Neural progenitor cell (in vitro differentiated cells): ENCODE results near the gene DNER. TPM values are rescaled to one million over a fixed set of nuclear protein-coding genes. Genes with fewer than 3 reads are reported as not detected.
A peak's percentile ranks its signal among the peaks of the same experiment; 100 is the strongest.

Source experiments
- DNase-seq: peaks from one replicate; pipeline ENCODE4 v3.0.0-alpha.2; 2016; ENCODE audit warnings: low spot score
- H2AFZ ChIP-seq: fragments of 200-600 bp; sonication (generic); replicated peaks from 2 replicates; pipeline ENCODE4 v1.6.1; 2016; ENCODE audit warnings: antibody characterized with exemption
- H3F3A ChIP-seq: fragments of 200-600 bp; sonication (generic); 2 replicates; pipeline ENCODE4 v1.6.1; 2016; ENCODE audit warnings: antibody characterized with exemption, low read depth
- H3K27ac ChIP-seq: fragments of 200-600 bp; sonication (generic); 2 replicates; pipeline ENCODE4 v1.5.1; 2016; ENCODE audit warnings: mild to moderate bottlenecking
- H3K27me3 ChIP-seq: fragments of 200-600 bp; sonication (generic); 2 replicates; pipeline ENCODE4 v1.6.1; 2016; ENCODE audit warnings: mild to moderate bottlenecking, moderate library complexity
- H3K36me3 ChIP-seq: fragments of 200-600 bp; sonication (generic); 2 replicates; pipeline ENCODE4 v1.5.1; 2016
- H3K4me1 ChIP-seq: fragments of 200-600 bp; sonication (generic); 2 replicates; pipeline ENCODE4 v1.6.1; 2016; ENCODE audit warnings: mixed run types
- H3K4me2 ChIP-seq: fragments of 200-600 bp; sonication (generic); 2 replicates; pipeline ENCODE4 v1.6.1; 2016
- H3K4me3 ChIP-seq: fragments of 200-600 bp; sonication (generic); 2 replicates; pipeline ENCODE4 v1.5.1; 2016
- H3K79me2 ChIP-seq: fragments of 200-600 bp; sonication (generic); 2 replicates; pipeline ENCODE4 v1.6.1; 2016; ENCODE audit warnings: low read depth
- H3K9ac ChIP-seq: fragments of 200-600 bp; sonication (generic); 2 replicates; pipeline ENCODE4 v1.6.1; 2016
- H3K9me3 ChIP-seq: fragments of 200-600 bp; sonication (generic); 2 replicates; pipeline ENCODE4 v1.5.1; 2016; ENCODE audit warnings: low read depth
- H4K20me1 ChIP-seq: fragments of 200-600 bp; sonication (generic); 2 replicates; pipeline ENCODE4 v1.6.1; 2016; ENCODE audit warnings: low read depth
- H3K27ac Mint-ChIP-seq: 3 replicates; pipeline ENCODE4 v1.8.0; 2021; ENCODE audit warnings: mixed read lengths
- H3K27me3 Mint-ChIP-seq: 2 replicates; pipeline ENCODE4 v1.8.0; 2022; ENCODE audit warnings: low read depth, mild to moderate bottlenecking, inconsistent platforms, moderate library complexity, mixed read lengths; ENCODE audit not compliant: insufficient read depth
- H3K36me3 Mint-ChIP-seq: 3 replicates; pipeline ENCODE4 v1.8.0; 2021; ENCODE audit warnings: mixed read lengths
- H3K4me1 Mint-ChIP-seq: 3 replicates; pipeline ENCODE4 v1.8.0; 2021; ENCODE audit warnings: mixed read lengths
- H3K4me3 Mint-ChIP-seq: 3 replicates; pipeline ENCODE4 v1.8.0; 2021; ENCODE audit warnings: mild to moderate bottlenecking, moderate library complexity, mixed read lengths
- H3K9me3 Mint-ChIP-seq: 3 replicates; pipeline ENCODE4 v1.8.0; 2020; ENCODE audit warnings: mixed read lengths
- CTCF ChIP-seq: fragments of 200-600 bp; sonication (generic); IDR thresholded peaks from 2 replicates; pipeline ENCODE4 v1.5.1; 2017; ENCODE audit warnings: antibody characterized with exemption, mild to moderate bottlenecking
- EZH2 ChIP-seq: fragments of 200-600 bp; sonication (generic); IDR thresholded peaks from 2 replicates; pipeline ENCODE4 v1.6.1; 2017; ENCODE audit warnings: antibody characterized with exemption, mild to moderate bottlenecking, moderate library complexity
- EZH2phosphoT487 ChIP-seq: fragments of 200-600 bp; sonication (generic); IDR thresholded peaks from 2 replicates; pipeline ENCODE4 v1.6.1; 2017; ENCODE audit warnings: antibody characterized with exemption
- total RNA-seq: library from RNA; depleted of rRNA; stranded (reverse); fragments of >200 nt; gene quantifications from 2 replicates; pipeline ENCODE4 v1.2.3, GENCODE V29; 2015; ENCODE audit warnings: low replicate concordance

Gene DNER
- total RNA-seq, 1 donor from 2014 or later, result 0.97 TPM

GRCh38 chr2:229582151-229582550 lies 132.2 kb downstream of the DNER start:
- H3K79me2 ChIP-seq, result no peaks in the 10 kb centered on the region
- no peaks in the 10 kb centered on the region for H4K20me1 ChIP-seq
- no peak overlapping the region for H3K4me3 Mint-ChIP-seq
- H3K27ac ChIP-seq, result no peak overlapping the region
- H3K9me3 Mint-ChIP-seq, result no peaks in the 10 kb centered on the region
- no peak overlapping the region for H3K4me3 ChIP-seq
- peaks cover 5% of the 10 kb centered on the region for H3K4me1 ChIP-seq
- H3K27me3 ChIP-seq, result no peaks in the 10 kb centered on the region
- H3K4me1 Mint-ChIP-seq, result peaks cover 8% of the 10 kb centered on the region
- TF ChIP-seq CTCF, result no peak
- TF ChIP-seq EZH2phosphoT487, result no peak
- no peak for TF ChIP-seq EZH2
- no peaks in the 10 kb centered on the region for H3K27me3 Mint-ChIP-seq
- no peaks in the 10 kb centered on the region for H3F3A ChIP-seq
- H3K9me3 ChIP-seq, result no peaks in the 10 kb centered on the region
- no peak overlapping the region for H3K27ac Mint-ChIP-seq
- no peak overlapping the region for H2AFZ ChIP-seq
- no peak overlapping the region for H3K4me2 ChIP-seq
- no peaks in the 10 kb centered on the region for H3K36me3 Mint-ChIP-seq
- no peak for DNase-seq
- H3K9ac ChIP-seq, result no peak overlapping the region
- H3K36me3 ChIP-seq, result no peaks in the 10 kb centered on the region

GRCh38 chr2:229578052-229578846 lies 136.1 kb downstream of the DNER start:
- Mint-ChIP-seq H3K27ac (no peak overlapping the region), H3K9me3 (no peaks in the 10 kb centered on the region), H3K27me3 (no peaks in the 10 kb centered on the region), H3K4me1 (no peaks in the 10 kb centered on the region), H3K36me3 (no peaks in the 10 kb centered on the region), H3K4me3 (no peak overlapping the region)
- Histone ChIP-seq H3K9me3 (no peaks in the 10 kb centered on the region), H3K9ac (no peak overlapping the region), H3K27ac (no peak overlapping the region), H3K79me2 (no peaks in the 10 kb centered on the region), H3K4me3 (no peak overlapping the region), H2AFZ (peak overlapping the region; percentile 91), H3K4me2 (no peak overlapping the region), H3F3A (no peaks in the 10 kb centered on the region), H3K27me3 (no peaks in the 10 kb centered on the region), H3K4me1 (peaks cover 5% of the 10 kb centered on the region), H3K36me3 (no peaks in the 10 kb centered on the region), H4K20me1 (no peaks in the 10 kb centered on the region)
- no peak for TF ChIP-seq EZH2
- no peak for TF ChIP-seq EZH2phosphoT487
- TF ChIP-seq CTCF, result peak; percentile 36
- DNase-seq, result peak; percentile 18

GRCh38 chr2:229575569-229576315 lies 138.6 kb downstream of the DNER start:
- Histone ChIP-seq H3K4me3 (no peak overlapping the region), H3K9ac (no peak overlapping the region), H3F3A (no peaks in the 10 kb centered on the region), H3K36me3 (no peaks in the 10 kb centered on the region), H3K27ac (no peak overlapping the region), H3K79me2 (no peaks in the 10 kb centered on the region), H4K20me1 (no peaks in the 10 kb centered on the region), H3K27me3 (no peaks in the 10 kb centered on the region), H3K4me1 (peaks cover 5% of the 10 kb centered on the region), H3K9me3 (no peaks in the 10 kb centered on the region), H3K4me2 (no peak overlapping the region), H2AFZ (no peak overlapping the region)
- H3K4me3 Mint-ChIP-seq, result no peak overlapping the region
- no peaks in the 10 kb centered on the region for H3K27me3 Mint-ChIP-seq
- H3K4me1 Mint-ChIP-seq, result no peaks in the 10 kb centered on the region
- TF ChIP-seq EZH2phosphoT487 (no peak), CTCF (no peak), EZH2 (no peak)
- H3K27ac Mint-ChIP-seq, result no peak overlapping the region
- no peaks in the 10 kb centered on the region for H3K36me3 Mint-ChIP-seq
- DNase-seq, result no peak
- no peaks in the 10 kb centered on the region for H3K9me3 Mint-ChIP-seq
